ENCODE data around the gene ZNF76.
A peak's percentile ranks its signal among the peaks of the same experiment; 100 is the strongest.

ZNF76 gene

DNA sequence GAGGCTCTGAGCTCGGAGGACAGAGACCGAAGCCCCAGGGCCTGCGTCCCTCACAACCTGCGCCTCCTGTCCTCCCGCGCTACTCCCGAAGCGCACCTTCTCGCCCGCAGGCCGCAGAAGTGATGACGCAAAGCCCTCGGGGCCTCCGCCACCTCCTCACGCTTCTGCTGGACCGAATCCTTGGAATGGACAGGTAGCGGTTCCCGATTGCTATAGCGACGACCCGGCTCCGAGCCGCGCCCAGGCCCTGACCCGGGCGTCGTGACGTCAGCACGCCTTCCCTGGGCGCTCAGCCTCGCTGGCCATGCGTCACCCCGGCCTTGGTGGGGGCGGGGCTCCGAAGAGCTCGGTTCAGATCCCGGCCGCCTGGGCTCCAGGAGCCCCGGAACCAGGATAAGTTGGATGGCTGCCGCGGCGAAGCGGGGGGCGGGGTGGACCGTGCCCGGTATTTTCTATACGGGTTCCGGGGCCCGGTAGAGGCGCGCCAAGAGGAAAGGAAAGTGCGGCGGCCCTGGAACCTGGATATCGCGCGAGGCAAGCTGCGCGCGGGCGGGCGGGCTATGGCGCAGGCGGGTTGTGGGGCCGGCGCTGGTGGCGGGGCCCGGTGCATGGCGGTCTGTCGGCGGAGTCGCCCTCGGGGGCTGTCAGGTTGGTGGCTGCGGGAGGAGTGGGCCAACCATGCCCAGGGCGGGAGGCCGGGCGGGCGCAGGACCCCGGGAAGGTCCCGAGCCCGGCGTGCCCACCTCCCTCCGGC lies at the start of gene ZNF76:
ZNF76 (plus strand) TSS at position 542 of the 754 bp plus-strand sequence. CDS start 21,417 bp downstream, outside the sequence.
- DNase-seq: peak; percentile 66 to 99 (median 96)

DNA sequence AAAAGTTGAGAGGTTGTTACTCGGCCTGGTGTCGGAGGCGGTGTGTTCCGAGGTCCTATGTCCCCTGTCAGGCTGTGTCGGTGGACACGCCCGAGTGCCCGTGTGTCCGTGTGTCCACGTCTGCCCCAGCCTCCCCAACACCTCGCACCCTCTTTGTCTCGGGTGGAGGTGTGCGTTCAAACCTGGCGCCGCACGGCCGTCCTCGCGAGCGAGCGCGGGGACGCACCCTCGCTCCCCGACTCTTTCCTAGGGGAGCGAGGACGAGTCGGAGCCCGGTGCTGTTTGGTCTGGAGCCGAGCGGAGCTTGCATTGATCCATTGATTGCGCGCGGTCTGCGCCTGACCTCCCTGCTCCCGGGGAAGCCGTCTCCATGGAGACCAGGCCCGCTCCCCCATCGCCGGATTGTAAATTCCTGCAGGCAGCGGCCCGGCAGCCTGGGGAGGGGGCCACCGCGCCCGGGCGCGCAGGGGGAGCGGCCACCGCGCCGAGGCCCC lies 46.2 kb upstream of the ZNF76 start:
- peak in 5 of 51 donors; percentile 6 to 13 (median 8) for DNase-seq

- peak in 4 of 51 donors; percentile 6 to 31 (median 15) for DNase-seq
Observed at GRCh38 chr6:35213824-35214756, 45.4 kb upstream of the ZNF76 start, which contains the start of gene SCUBE3. TSS of gene SCUBE3 (plus strand) at chr6:35213956. CDS start at chr6:35214419, 463 bp downstream.

DNA sequence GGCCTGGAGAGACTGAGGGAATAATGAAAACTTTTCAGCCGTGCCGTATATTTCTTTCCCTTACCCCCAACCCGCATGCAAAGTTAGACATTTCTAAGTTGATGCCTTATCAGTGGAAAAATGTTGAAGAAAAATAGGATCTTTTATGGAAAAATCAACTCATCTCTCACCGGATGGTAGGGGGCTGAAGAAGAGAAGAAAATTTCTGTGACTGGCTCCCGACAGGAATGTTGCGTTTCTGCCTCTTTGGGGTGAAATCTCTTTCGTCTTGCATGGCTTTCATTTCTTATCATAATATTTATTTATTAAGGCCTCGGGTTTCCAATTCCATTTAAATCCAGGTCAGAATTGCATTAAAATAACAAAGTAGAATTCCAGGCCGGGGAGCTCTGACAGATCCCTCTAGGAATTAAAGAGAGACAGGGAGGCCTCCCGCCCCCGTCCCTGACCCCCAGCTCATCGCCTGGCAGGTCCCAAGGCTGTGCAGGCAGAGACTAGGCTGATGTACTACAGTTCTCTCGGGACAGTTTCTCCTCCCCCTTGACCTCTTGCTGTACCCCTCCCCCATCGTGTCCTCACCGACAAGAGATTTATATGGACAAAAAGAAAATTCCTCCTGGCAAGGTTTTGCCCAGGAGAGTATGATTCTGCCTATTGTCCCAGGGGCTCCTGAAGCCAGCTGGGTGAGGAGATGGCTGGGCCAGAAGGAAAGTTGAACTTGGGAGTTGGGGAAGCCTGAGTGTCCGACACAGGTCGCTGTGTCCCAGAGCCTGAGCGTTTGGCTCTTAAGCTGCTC lies 44.5 kb upstream of the ZNF76 start:
- DNase-seq: no peak

GRCh38 chr6:35215665-35216411 lies 43.7 kb upstream of the ZNF76 start:
- no peak for DNase-seq

GRCh38 chr6:35216412-35216732 lies 43.2 kb upstream of the ZNF76 start:
- no peak for DNase-seq

DNA sequence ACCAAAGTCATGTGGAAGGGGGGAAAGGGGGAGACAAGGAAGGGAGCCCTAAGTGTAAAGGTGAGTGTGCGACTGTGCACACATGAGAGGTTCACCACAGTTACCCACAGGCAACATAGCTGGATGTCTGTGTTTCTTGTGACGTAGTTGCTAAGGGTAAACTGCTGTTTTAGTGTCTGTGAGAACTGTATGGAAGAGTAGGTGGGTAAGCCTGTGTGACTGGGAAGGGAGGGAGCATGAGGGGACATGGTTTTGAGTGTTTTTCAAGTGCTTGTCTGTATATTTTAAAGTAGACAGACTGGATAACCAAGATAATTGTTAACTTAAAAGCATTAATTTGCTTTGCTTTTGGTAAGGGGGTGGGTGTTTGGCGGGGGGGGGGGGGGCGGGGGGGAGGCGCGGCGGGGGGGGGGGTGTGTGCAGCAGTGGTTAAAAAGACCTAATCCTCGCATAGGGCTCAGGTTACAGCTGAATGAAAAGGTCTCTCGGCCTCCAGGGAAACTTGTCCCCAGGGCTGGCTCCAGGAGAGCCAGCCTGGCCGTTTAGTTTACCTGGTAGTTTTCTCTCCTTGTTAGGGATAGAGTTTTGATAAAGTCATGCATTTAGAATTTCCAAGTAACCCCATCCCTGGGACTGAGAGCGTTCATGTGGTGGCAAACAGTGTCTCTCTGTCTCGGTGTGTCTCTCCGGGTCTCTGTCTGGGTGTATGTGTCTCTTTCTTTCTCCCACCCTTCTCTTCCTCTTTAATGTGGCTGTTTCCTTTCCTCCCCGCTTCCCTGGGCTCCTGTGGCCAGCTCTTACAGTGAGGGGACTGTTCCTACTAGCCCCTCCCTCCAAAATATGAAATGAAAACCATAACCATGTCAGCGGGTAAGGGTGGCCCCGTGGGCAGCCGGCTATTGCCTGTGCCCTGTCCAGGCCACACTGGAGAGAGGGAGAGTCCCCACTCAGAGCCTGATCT lies 42.4 kb upstream of the ZNF76 start:
- DNase-seq: no peak

GRCh38 chr6:35218021-35218420 lies 41.5 kb upstream of the ZNF76 start:
- no peak for DNase-seq

- no peak for DNase-seq
Observed at GRCh38 chr6:35218456-35218855, 41.1 kb upstream of the ZNF76 start.

DNA sequence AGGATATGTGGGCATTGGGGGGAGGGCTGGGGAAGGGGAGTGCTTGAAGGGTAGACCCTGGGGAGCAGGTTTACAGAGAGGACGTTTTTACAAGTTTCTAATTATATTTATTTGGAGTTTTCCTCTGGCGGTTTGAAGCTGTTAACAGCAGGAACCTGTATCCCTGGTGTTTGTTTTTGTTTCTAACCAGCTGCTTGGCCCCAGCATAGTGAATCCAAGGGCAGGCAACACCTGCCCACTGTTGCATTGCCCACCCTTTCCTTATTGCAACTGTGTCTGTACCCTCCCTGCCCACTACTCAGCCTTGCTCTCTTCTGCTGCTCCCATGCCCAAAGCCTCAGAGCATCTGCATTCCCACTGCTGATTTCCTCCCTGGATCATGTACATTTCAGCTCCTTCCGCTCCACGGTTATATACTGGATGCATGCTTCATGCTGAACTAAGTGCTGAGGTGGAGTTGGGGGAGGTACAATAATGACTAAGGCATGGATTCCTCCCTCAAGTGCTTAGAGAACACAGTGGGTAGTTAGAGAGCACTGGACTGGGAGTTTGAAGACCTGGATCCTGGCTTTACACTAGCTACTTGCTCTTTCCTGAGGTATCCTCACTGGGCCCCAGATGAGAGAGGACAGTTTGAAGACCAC lies 39.7 kb upstream of the ZNF76 start:
- no peak for DNase-seq

- no peak for DNase-seq
Observed at GRCh38 chr6:35220711-35221110, 38.8 kb upstream of the ZNF76 start.

DNA sequence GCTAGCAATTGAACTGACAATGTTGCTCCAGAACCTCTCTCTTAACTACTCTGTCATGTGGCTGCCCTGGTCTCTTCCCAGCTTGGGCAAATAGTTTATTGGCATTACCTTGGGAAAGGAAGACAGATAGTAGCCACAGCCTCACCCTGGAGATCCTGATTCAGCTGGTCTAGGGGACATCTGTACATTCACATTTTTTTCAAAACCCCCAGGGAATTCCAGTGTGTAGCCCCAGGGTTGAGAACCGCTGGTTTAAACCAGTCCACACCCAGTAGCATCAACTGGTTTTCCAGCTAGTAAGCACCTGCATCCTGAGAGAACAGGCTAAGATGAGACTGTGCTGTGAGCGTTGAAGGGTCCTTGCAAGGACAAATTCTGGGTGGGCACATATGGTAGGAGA lies 36.1 kb upstream of the ZNF76 start:
- no peak for DNase-seq

DNA sequence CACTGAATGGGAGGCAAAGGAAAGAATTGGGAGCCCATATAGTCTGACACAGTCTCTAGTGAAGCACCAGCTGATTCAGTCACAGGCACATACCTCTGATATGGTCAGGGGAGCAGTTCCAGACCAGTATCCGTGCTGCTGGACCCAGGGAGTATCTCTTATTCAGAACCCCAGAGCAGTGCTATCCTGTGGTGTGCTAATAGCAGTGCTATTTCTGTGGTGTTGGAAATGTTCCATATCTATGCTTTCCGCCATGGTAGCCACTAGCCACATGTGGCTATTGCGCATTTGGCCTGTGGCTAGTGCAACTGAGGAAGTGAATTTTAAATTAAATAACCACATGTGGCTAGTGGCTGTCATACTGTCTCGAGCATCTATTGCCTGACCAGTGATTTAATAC lies 34.8 kb upstream of the ZNF76 start:
- no peak for DNase-seq

DNA sequence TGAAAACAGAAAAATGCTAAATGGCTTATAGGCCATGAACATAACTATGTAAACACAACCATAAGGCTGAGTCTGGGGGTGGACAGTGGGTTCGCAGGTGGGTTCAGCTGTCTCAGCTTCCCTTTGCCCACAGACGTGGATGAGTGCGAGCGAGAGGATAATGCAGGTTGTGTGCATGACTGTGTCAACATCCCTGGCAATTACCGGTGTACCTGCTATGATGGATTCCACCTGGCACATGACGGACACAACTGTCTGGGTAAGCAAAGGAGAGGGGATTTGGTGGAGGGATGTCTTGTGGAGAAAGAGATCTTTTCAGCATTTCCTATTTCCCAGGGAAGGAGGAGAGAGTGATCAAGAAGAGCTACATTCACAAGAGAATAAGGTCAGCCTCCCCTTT lies 31.1 kb upstream of the ZNF76 start:
- no peak for DNase-seq

DNA sequence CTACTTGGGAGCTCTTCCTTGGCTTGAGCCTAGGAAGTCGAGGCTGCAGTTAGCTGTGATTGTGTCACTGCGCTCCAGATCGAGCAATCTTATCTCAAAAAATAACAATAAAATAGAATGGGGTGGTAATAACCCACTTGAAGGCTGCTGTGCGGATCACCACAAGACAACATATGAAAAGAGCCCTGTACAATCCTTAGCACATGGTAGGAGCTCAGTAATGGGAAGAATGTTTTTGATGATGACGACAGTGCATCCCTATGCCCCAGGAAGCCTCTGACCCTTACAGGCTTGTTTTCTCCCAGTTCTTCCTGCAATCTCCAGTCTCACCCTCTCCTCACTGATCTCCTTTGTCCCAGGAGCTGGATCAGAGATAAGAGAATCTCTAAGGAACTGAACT lies 30.2 kb upstream of the ZNF76 start:
- DNase-seq: no peak

GRCh38 chr6:35230498-35230897 lies 29.0 kb upstream of the ZNF76 start:
- no peak for DNase-seq

DNA sequence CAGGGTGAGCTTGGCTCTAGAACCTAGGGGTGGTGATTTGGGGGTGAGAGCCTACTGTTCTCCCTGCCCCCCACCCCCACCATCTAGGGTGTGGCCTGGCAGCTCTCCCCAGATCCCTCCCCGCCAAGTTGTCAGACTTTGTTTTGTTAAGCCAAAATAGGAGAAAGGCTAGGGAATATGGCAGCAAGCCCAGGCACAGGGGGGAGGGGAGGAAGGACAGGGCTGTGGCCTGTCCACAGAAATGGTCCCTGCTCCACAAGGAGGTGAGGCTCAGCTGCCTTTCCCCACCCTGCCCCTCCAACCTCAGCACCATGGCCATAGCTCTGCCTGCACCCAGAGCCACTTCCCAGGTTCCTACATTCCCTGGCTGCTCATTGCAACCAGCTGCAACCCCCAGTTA lies 28.6 kb upstream of the ZNF76 start:
- peak in 26 of 51 donors; percentile 4 to 58 (median 22) for DNase-seq

DNA sequence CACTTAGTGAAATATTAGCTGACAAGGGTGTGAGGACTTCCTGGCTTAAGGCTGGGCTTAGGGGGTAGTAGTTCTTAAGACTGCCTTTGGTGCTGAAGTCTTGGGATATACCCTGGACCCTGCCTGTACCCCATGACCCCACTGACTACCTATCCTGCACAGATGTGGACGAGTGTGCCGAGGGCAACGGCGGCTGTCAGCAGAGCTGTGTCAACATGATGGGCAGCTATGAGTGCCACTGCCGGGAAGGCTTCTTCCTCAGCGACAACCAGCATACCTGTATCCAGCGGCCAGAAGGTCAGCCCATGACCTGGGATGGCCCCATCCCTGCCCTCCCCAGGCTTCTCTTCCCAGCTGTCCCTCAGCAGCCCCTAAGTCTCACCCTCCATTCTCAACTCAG lies 28.0 kb upstream of the ZNF76 start:
- DNase-seq: no peak

- DNase-seq: no peak
Observed at GRCh38 chr6:35234901-35235300, 24.6 kb upstream of the ZNF76 start.

All from hypothalamus (tissue), 51 donors.